Measurements from ENCODE around the gene RPS19BP1. TPM values are rescaled to one million over a fixed set of nuclear protein-coding genes. Genes with fewer than 3 reads are reported as not detected.
A peak's percentile ranks its signal among the peaks of the same experiment; 100 is the strongest.

Gene RPS19BP1
- total RNA-seq, 1 donor from 2014 or later = 67.9 TPM

DNA sequence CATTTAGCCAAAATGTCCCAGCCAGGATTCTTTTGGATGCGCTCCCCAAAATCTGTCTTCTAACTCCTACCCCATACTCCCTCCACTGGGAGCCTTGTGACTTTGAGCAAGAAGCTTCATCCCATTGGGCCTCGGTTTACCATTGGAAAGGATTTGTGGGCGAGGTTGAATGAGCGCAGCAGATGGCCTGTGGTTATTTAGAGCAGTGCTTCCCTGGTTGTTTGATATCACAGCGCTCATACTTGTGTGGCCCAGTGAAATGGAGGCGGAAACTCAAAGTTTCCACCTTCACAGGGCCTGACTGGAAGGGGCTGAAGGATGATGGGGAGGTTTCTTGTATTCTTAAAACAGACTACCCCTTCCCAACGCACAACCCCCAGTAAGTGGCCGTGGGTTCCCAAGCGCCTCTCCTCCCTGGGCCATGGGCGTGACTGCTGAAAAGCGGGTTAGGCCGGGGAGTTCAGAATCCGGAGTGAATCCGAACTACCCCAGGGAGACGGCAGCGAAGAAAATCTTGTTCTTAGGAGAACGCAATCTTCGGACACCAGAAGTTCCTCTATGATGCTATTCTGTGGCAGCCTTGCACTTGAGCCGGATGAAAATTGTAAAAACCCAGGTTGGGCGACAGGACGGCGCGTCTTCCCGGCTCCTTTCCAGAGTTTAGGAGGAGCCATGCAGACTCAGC, 13.4 kb downstream of the RPS19BP1 start:
- Histone ChIP-seq H3K27ac (peak overlapping the region; percentile 100), H3K4me3 (peak overlapping the region; percentile 100), H3K36me3 (peaks cover 55% of the 10 kb centered on the region), H3K9me3 (no peaks in the 10 kb centered on the region), H3K4me1 (peaks cover 40% of the 10 kb centered on the region), H3K27me3 (ENCODE audit: low read depth) (no peaks in the 10 kb centered on the region)
- intact Hi-C loops (cut with DNase I) = no loop called here
- ATAC-seq = peak in 1 of 2 donors; percentile 1
- TF ChIP-seq, protein P1, sequence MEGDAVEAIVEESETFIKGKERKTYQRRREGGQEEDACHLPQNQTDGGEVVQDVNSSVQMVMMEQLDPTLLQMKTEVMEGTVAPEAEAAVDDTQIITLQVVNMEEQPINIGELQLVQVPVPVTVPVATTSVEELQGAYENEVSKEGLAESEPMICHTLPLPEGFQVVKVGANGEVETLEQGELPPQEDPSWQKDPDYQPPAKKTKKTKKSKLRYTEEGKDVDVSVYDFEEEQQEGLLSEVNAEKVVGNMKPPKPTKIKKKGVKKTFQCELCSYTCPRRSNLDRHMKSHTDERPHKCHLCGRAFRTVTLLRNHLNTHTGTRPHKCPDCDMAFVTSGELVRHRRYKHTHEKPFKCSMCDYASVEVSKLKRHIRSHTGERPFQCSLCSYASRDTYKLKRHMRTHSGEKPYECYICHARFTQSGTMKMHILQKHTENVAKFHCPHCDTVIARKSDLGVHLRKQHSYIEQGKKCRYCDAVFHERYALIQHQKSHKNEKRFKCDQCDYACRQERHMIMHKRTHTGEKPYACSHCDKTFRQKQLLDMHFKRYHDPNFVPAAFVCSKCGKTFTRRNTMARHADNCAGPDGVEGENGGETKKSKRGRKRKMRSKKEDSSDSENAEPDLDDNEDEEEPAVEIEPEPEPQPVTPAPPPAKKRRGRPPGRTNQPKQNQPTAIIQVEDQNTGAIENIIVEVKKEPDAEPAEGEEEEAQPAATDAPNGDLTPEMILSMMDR (IDR thresholded peaks at IDR 0.05) = no peak
- DNase-seq = peak; percentile 55

DNA sequence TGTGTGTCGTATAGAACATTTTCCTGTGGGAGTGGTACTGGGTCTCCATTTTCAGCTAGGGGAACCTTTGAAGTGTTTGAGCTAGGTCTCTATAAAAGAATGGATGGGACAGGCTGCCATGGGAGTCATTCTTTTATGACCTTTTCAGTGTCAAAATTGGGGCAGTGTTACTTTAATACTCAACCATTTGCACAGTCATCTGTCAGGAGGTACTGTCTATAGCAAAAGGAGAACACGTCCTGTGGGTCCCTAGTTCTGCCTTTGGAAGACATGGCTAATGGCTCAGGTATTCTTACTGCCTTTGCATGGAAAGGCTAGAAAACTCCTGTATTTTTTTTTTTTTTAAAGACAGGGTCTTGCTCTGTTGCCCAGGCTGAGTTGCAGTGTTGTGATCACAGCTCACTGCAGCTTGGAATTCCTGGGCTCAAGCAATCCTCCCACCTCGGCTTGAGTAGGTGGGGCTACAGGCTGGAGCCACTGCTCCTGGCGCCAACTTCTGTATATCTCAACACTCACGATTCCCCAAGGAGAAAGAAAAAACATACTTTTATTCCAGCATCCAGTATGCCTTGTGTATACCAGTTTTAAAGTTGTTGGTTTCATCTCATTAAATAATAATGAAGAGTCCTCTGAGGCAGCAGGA, 14.3 kb downstream of the RPS19BP1 start:
- H3K36me3 ChIP-seq = peaks cover 55% of the 10 kb centered on the region
- H3K4me1 ChIP-seq = peaks cover 31% of the 10 kb centered on the region
- H3K9me3 ChIP-seq = no peaks in the 10 kb centered on the region
- TF ChIP-seq, protein P1 (IDR thresholded peaks at IDR 0.05) = no peak
- intact Hi-C loops (cut with DNase I) = no loop called here
- DNase-seq (peak; percentile 9), ATAC-seq (no peak)
- no peaks in the 10 kb centered on the region for H3K27me3 ChIP-seq (ENCODE audit: low read depth)
- no peak overlapping the region for H3K4me3 ChIP-seq
- H3K27ac ChIP-seq = peak overlapping the region; percentile 100

DNA sequence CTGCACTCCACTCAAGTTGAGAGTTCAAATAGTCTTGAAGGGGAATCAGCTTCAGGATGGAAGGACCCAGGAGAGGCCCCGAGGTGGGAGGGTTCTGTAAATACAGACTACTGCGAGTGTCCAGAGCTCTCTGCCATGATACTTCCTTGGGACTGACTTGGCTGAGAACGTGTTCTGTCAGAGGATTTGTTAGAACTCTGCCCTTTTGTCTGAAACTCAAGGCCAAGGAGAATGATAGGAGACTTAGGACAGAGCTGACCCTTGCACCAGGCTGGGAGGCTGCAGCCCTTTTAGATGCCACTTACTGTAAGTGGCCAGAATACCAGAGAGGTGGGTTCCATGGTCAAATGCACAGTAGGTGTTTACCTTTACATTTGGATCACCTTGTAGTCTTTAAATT, 15.1 kb downstream of the RPS19BP1 start:
- intact Hi-C loops (cut with DNase I) = no loop called here
- H3K27me3 ChIP-seq (ENCODE audit: low read depth) = no peaks in the 10 kb centered on the region
- peaks cover 24% of the 10 kb centered on the region for H3K4me1 ChIP-seq
- H3K36me3 ChIP-seq = peaks cover 55% of the 10 kb centered on the region
- H3K27ac ChIP-seq = no peak overlapping the region
- H3K4me3 ChIP-seq = no peak overlapping the region
- ATAC-seq = no peak
- DNase-seq = peak; percentile 14
- TF ChIP-seq, protein P1 (IDR thresholded peaks at IDR 0.05) = no peak
- H3K9me3 ChIP-seq = no peaks in the 10 kb centered on the region

DNA sequence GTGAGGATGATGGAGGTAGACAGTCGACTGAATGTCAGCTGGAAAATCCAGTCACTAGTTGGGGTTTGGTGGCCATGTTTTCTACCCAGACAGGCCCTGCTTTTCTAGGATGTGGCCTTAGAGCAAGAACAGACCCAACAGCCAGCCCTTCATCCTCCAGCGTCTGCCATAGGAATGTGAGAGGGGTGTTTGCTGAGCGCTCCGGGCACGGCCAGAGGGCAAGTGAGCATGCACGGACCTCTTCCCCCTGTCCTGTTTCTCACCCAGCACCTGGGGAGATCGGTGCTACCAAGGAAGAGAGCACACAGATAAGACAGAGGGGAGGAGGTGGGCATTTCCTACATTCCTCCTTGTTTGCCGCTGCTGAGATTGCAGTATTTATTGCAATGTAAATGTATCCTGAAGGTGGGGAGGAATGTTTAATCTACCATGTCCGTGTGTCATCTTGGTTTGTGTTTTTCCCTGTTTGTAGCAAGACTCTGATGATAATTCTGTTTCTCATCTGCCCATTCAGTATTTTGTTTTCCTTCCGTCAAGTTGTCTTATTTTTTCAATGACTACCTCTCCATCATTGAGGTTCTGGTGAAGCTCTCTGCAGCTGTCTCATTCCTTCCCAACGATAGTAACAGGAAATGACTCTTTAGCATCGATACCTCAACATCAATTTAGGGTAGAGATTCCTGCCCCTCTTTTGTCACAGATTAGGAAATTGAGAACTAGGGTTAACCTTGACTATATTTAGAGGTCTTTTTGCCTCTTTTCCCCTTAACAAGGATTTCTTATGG, 17.1 kb downstream of the RPS19BP1 start:
- intact Hi-C loops (cut with DNase I) = no loop called here
- H3K4me1 ChIP-seq = peaks cover 12% of the 10 kb centered on the region
- no peaks in the 10 kb centered on the region for H3K9me3 ChIP-seq
- TF ChIP-seq, protein P1 (IDR thresholded peaks at IDR 0.05) = no peak
- H3K27ac ChIP-seq = no peak overlapping the region
- no peak overlapping the region for H3K4me3 ChIP-seq
- DNase-seq = peak; percentile 24
- no peaks in the 10 kb centered on the region for H3K27me3 ChIP-seq (ENCODE audit: low read depth)
- no peak for ATAC-seq
- H3K36me3 ChIP-seq = peaks cover 60% of the 10 kb centered on the region

DNA sequence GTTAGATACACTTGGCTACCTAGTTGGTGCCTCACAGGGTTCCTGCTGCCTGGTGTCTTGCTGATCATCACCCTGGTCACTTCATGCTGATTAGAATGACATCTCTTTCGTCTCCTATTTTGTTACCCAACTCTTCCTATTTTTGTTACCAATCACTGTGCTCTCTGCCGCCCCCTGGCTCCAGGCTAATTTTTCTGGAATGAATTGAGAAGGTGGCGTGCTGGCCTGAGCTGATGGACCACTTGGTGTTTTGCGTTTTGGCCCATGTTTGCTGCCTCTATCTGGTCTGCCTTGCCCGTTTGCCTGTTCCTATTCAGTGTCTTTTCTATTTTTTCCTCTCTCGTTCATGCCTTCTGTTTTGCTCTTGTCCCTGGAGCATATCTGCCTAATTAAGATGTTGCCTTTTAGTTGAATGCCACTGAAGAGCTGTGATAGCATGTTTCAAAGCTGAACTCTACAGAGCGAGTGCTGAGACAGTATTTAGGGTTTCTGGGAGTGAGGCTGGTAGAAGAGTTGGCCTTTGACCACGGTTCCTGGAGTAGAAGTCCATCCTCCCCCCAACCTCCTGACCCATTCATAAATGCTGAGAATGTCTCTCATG, 18.1 kb downstream of the RPS19BP1 start:
- intact Hi-C loops (cut with DNase I) = no loop called here
- H3K36me3 ChIP-seq = peaks cover 70% of the 10 kb centered on the region
- ATAC-seq = peak; percentile 28 to 49

More for the DNA sequence above, 18.1 kb downstream of the RPS19BP1 start:
- Histone ChIP-seq H3K27me3 (ENCODE audit: low read depth) (no peaks in the 10 kb centered on the region), H3K4me1 (peaks cover 12% of the 10 kb centered on the region), H3K9me3 (no peaks in the 10 kb centered on the region), H3K27ac (no peak overlapping the region), H3K4me3 (no peak overlapping the region)
- TF ChIP-seq, protein P1 (IDR thresholded peaks at IDR 0.05) = peak; percentile 75
- DNase-seq = peak; percentile 69

Data from lower lobe of right lung (tissue), 2 donors.